HG03342 (cell line): ENCODE data around the gene SLC25A41.

ENCODE experiments used
- ATAC-seq: cut with Tn5 transposase; IDR thresholded peaks from one replicate; pipeline ENCODE4 v1.9.1; 2021; ENCODE audit warnings: mild to moderate bottlenecking, moderate library complexity; ENCODE audit not compliant: unreplicated experiment

Gene SLC25A41

GRCh38 chr19:6460099-6460884 is 26.7 kb upstream of the SLC25A41 start:
- ATAC-seq = peak; percentile 72

DNA sequence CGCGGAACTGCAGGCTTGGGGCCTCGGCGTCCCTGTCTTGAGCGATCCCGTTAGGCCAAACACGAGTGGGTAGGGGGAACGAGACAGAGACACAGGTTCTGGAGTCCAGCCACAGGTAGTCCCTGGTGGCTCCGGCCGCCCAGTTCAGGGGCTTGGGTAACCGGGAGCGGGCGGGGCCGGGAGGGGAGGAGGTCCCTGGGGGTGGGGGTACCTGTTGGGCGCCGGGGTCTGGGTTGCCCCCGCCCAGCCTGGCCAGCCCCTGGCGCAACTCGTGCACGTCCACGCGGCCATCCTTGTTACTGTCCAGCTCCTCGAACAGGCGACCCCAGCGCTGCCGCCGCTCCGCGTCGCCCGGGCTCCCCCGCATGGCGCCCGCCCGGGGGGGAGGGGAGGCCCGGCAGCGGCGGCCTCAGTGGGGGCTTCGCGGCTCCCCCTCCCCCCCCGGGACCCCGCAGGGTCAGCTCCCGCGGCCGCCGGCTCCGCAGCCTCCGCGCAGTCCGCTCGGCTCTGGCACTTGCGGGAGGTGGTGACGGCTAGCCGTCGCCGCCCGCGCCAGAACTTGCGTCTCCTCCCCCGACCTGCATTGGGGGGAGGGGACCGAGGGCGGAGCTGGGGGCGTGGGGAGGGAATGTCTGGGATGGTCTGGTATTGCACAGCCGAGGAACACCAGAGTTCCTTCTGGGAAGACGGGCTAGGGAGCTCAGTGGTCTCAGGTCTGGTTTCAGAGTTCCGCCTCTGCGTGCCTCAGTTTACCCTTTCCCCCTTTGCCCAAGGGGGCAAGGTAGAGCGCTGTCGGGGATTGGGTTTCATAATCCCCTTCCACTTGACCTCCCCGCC is 25.9 kb upstream of the SLC25A41 start, which contains the start of gene SLC25A23:
SLC25A23 (minus strand) TSS at position 531 of the 837 bp plus-strand sequence; CDS start at position 367, 164 bp downstream.
- peak; percentile 23 for ATAC-seq

DNA sequence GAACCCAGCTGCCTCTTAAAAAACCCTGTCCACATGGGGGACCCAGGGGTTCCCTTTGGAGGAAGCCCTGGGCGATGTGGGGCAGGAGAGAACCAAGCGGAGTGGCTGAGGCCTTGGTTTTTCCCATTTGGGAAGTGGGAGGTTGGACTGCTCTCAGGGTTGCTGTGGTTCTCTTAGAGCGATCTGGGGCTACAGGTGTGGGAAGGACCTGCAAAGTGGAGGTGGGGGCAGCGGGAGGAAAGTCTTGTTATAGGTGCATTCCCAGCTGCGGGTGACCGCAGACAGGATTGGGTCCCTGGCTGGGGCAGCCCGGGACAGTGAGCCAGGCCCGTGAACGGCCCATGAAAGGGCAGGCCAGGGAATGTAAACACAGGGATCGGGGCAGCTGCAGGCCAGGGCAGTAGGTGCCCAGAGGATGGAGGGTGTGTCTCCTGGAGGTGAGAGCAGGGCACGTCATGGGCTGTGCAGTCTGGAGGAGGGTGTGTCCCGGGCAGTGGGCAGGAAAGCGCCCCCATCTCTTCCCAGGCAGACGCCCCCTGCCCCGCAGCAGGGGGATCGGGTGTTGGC is 25.2 kb upstream of the SLC25A41 start:
- ATAC-seq = no peak

GRCh38 chr19:6457958-6458694 is 24.6 kb upstream of the SLC25A41 start:
- no peak for ATAC-seq

DNA sequence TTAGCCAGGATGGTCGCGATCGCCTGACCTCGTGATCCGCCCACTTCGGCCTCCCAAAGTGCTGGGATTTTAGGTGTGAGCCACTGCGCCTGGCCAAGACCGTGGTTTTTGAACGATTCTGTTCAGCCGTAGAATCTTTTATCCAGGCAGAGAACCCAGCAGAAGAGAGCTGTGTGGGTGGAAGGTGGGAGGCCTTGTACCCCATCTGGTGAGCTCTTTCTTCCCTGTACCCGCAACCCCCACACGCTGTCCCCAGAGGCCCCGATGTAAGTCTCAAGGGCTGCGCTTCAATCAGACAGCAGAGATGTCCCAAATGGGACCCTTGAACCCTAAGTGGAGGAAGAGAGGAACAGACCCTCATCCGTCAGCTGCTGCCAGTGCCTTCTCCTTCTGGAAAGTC is 22.4 kb upstream of the SLC25A41 start:
- ATAC-seq = no peak

DNA sequence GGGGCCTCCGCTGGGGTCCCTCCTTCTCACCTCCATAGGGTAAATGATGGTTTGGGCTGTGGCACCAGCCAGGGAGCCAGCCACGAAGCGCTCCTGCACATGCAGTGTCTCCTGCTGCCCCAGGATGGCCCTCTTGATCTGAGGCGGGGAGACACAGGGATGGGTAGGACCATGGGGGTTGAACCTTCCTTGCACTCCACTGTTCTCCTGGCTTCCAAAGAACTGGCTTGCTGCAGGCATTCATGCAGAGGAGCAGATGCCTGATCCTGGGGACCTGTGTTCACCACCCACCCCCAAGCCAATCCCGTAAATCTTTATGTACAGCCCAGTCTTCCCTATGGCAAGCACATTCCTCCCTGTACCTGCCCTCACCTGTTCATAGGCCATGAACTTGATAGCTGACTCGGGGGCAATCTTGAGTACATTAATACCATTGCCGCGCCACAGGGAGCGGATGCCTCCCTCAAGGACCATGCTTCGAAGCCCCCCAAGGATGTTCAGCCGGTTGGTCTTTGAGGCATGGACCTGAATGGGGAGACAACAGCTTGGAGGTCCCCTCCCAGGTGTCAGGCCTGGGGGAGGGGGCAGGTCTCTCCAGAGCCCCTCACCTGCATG is 20.5 kb upstream of the SLC25A41 start:
- ATAC-seq = no peak

- ATAC-seq = no peak
Observed at GRCh38 chr19:6452899-6453298, 19.3 kb upstream of the SLC25A41 start.

GRCh38 chr19:6452223-6452614 is 18.7 kb upstream of the SLC25A41 start:
- ATAC-seq = no peak

DNA sequence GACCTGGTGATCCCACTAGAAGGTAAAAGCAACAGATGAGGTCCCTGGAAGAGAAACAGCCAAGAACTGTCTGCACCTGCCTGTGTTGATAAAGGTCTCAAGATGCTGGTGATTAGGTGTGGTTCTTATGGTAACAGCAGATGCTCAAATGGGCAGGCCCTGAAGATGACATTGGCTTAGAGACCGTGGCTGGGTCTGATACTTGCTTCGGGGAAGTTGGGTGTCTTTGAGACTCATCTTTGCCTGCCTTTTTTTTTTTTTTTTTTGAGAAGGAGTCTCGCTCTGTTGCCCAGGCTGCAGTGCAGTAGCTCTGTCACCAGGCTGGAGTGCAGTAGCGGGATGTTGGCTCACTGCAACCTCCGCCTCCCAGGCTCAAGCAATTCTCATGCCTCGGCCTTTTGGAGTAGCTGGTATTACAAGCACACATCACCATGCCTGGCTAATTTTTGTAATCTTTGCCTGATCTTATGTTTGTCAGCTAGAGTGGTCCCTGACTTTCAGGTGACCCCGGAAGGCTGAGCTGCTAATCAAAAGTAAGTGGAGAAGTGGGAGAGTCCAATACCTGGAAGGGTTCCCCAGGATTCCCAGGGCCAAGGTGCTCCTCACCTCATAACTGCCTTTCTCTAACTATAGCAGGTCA is 18.1 kb upstream of the SLC25A41 start:
- ATAC-seq = no peak

DNA sequence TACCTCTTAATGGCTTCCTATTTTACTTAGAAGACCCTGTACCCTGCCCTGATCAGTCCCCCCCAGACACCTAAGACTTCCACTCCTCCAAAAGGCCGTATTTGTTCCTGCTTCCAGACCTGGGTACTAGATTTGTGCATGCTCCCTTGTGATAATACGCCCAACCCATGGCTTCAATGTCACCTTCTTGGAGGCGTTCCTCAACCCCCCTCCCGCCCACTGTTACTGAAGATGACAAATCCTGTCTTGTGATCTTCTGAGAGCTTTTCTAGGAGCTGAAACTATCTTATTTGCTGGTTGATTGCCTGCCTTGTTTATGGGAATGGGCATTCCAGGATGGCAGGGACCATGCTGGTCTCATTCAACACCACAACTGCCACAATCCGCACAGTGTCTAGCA is 16.6 kb upstream of the SLC25A41 start:
- ATAC-seq = no peak

DNA sequence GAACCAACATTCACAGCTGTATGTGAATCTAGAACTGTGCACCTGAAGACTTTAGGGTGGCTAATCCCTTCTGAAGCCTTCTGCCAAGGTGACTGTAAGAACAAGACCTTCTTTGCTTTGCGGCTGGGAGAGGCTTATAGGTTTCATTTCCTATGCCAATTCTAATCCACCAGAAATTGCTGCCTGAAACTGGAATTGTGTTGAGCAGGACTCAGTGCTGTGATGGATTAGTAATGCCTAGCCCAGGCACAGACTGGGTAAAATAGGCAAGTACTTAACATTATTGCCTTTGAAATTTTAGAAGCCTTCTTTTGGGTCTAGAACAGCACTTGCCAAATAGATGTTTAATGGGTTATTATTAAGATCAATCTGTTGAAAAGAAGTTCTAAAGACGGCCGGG is 14.5 kb upstream of the SLC25A41 start:
- no peak for ATAC-seq

GRCh38 chr19:6446452-6446851 is 12.9 kb upstream of the SLC25A41 start:
- ATAC-seq = no peak

- no peak for ATAC-seq
Observed at GRCh38 chr19:6443986-6444385, 10.4 kb upstream of the SLC25A41 start.

DNA sequence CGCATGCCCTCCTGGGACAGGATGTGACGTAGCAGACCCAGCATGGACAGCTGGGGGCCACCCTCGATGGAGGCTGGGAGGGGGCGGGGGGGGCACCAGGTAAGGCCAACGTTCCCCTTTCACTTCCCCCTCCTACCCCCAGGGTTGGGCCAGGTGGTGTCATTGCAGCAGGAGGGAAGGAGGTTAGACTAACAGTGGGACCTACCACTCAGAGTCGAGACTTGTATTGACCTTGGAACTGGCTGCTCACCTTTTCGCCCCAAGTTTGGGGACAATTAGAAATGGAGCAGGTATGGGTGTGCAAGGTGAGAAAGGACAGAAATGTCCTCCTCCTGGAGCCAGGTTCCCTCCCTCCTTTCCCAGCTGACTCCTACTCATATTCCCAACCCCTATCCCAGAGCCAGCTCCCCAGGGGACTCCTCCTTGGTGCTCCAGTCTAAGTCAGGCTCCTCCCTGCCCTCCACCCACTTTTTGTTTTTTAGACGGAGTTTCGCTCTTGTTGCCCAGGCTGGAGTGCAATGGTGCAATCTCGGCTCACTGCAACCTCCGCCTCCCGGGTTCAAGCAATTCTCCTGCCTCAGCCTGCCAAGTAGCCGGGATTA is 8.6 kb upstream of the SLC25A41 start:
- no peak for ATAC-seq

DNA sequence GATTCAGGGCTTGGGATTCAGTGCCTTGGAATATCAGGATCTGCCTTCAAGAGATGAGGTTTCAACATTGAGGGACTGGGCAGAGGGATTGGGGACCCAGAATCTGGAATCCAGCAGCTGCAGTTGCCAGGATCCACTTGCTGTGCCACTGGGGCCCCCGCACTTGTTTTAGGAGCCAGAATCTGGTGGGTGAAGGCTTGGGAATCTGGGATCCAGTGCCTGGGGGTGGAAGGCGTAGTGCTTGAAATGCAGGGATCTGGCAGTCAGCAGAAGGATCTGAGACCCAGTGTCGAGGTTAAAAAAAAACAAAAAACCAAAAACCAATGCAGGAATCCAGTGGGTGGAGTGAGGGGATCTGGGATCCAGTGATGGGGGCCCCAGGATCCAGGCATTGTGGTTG is 7.3 kb upstream of the SLC25A41 start:
- no peak for ATAC-seq

GRCh38 chr19:6439743-6440142 is 6.2 kb upstream of the SLC25A41 start:
- no peak for ATAC-seq

GRCh38 chr19:6433165-6433564 is 398 bp downstream of the SLC25A41 start:
- no peak for ATAC-seq

- ATAC-seq = no peak
Observed at GRCh38 chr19:6431891-6432290, 1.7 kb downstream of the SLC25A41 start.

DNA sequence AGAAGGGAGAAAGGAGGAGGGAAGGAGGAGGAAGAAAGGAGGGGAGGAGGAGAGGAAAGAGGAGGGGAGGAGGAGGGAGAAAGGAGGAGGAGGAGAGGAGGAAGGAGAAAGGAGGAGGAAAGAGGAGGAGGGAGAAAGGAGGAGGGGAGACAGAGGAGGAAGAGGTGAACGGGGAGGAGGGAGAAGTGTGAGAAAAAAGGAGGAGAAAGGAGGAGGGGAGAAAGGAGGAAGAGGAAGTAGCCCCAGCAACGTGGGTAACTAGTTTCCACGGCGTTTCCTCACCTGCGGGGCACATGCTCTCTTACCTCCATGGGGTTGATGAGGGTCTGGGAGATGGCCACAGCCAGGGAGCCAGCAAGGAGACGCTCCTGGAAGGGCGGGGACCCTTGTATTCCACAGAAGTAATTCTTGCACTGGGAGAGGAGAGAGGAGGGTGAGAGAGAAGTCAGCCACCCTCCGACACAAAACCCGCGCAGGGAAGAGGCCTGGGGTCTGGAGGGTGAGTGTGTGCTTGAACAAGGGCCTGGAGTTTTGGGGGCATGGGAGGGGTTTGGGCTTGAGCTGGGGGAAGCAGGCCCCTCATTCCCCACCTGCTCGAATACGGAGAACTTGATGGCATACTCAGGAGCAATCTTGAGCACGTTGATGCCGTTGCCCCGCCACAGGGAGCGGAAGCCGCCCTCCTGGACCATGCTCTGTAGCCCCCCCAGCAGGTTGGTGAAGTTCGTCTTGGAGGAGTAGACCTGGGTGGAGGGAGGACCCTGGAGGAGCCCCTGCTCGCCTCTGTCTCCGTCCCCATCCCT is 3.9 kb downstream of the SLC25A41 start:
- no peak for ATAC-seq
